HUDEP-2 (cell line): ENCODE measurements around the gene CST1.
"Not testable (repeated sequence)": the region's sequence is repeated elsewhere in the genome, so short reads cannot be mapped to it uniquely, and the experiment has no call there.

Source experiments
- DNase-seq, 76 experiments: peaks; one replicate each; lab custom pipeline; 2025; ENCODE audit not compliant: unreplicated experiment in 76 of 76; lab: John Stamatoyannopoulos, UW

CST1 gene

GRCh38 chr20:23719351-23719750, 31.4 kb downstream of the CST1 start:
- DNase-seq, result not testable (repeated sequence)

GRCh38 chr20:23711778-23712177, 39.0 kb downstream of the CST1 start:
- DNase-seq, result not testable (repeated sequence)

- DNase-seq, result no peak
Observed at GRCh38 chr20:23710771-23711170, 40.0 kb downstream of the CST1 start.

GRCh38 chr20:23705895-23706294, 44.8 kb downstream of the CST1 start:
- no peak for DNase-seq

GRCh38 chr20:23702021-23702420, 48.7 kb downstream of the CST1 start:
- no peak for DNase-seq

- DNase-seq, result no peak
Observed at GRCh38 chr20:23700931-23701330, 49.8 kb downstream of the CST1 start.

GRCh38 chr20:23697947-23698346, 52.8 kb downstream of the CST1 start:
- no peak for DNase-seq
